HG02678 (cell line): ENCODE measurements around the gene RTF1.
"Not testable (repeated sequence)": the region's sequence is repeated elsewhere in the genome, so short reads cannot be mapped to it uniquely, and the experiment has no call there.

ENCODE experiments used
- ATAC-seq: cut with Tn5 transposase; IDR thresholded peaks from one replicate; pipeline ENCODE4 v1.9.1; 2021; ENCODE audit warnings: mild to moderate bottlenecking, moderate library complexity; ENCODE audit not compliant: unreplicated experiment

The RTF1 gene

DNA sequence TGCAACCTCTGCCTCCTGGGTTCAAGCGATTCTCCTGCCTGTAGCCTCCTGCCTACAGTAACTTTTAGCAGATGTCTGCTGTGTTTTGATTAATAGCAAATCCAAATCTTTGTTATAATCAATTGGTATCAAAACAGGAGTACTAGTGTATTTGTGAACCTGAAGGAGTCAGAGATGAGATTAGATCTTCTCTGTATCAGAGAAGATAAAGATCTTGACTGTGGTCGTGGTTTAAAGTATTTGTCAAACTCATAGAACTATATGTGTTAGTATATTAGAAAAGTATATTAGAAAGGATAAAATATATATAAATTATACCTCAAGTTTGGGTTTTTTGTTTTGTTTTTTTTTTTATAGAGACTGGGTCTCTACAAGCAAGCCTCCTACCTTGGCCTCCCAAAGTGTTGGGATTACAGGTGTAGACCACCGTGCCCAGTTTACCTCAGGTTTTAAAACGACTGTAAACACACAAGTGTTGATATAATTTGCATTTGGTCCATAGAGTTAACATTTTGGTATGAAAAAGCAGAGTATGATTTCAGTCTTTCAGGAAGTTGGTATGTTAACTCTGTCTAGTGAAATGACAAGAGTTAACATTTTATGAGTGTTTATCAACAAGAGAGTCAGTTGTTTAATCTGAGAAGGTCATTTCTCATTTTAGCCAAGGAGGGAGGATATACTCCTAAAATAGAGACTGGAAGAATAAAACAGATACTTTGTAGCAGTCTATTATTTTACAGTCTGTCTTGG is 18.3 kb downstream of the RTF1 start:
- ATAC-seq, result no peak

DNA sequence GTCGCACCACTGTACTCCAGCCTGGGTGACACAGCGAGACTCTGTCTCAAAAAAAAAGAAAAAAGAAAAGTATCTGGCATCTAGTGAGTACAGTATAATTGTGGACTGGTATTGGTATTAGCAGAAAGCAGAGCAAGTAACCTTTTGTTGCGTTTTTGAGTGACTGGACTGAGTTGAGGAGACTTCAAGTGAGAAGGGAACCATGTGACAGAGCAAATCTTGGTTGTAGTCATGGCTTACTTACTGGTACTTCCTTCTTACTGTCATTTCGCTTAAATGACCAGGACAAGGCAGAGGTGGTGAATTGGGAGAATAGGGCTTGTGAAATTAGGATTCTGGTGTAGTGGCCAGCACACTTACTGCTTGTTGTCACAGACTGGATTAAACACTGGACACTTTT is 20.6 kb downstream of the RTF1 start:
- no peak for ATAC-seq

DNA sequence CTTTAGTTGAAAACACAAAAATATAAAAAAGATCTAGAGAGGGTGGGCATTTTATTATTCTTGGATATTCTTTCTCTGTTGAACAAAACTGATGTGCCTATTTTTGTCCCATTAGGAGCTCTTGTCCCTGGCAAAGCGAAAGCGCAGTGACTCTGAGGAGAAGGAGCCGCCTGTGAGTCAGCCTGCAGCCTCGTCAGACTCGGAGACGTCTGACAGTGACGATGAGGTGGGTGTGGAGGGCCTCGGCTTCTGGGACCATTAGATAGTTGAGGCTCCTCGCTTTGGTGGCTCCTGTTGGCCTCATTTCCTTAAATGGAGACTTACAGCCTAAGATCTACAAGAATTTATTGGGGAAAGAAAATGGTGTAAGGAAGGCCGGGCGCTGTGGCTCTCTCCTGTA is 21.3 kb downstream of the RTF1 start:
- ATAC-seq, result no peak

DNA sequence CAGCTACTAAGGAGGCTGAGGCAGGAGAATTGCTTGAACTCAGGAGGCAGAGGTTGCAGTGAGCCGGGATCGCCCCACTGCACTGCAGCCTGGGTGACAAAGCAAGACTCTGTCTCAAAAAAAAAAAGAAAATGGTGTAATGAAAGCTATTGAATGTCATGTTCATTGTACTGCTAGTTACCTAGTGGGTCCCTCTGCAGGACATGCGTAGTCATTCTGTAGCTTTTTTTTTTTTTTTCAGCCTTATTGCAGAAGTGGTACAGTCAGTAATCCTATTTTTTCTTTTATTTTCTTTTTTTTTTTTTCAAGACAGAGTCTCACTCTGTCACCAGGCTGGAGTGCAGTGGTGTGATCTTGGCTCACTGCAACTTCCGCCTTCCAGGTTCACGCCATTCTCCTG is 21.9 kb downstream of the RTF1 start:
- ATAC-seq, result not testable (repeated sequence)

DNA sequence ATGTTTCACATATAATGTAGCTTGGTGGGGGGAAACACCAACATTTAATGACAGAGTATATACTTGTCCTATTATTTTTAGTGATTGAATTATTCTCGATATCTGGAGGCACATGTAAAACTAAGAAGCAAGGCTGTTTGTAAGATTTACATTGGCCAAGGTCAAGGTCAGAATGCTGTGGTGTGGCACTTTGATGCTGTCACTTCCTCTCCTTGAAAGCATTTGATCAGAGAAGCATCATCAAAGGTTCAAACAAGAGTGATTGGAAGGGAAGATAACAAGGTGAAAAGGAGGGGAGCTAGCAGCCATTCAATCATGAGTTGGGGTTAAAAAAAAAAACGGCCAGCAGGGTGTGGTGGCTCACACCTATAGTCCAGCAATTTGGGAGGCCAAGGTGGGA is 26.4 kb downstream of the RTF1 start:
- ATAC-seq, result no peak

DNA sequence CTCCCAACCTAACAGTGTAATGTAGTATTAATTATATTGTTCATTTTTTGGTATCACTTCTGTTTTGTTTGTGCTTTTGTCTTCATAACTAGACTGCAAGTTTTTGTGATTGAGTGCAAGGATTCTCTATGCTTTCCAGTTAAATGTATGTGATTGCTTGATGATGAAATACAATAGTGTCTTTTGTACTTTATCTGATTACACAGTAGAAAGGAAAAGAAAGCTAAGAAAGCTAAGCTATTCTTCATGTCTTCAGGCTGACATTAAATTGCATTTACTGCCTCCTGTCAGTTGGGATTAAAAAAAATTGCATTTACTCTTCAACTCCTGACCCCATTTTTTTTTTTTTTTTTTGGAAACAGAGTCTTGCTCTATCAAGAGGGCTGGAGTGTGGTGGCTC is 28.5 kb downstream of the RTF1 start:
- ATAC-seq, result no peak

DNA sequence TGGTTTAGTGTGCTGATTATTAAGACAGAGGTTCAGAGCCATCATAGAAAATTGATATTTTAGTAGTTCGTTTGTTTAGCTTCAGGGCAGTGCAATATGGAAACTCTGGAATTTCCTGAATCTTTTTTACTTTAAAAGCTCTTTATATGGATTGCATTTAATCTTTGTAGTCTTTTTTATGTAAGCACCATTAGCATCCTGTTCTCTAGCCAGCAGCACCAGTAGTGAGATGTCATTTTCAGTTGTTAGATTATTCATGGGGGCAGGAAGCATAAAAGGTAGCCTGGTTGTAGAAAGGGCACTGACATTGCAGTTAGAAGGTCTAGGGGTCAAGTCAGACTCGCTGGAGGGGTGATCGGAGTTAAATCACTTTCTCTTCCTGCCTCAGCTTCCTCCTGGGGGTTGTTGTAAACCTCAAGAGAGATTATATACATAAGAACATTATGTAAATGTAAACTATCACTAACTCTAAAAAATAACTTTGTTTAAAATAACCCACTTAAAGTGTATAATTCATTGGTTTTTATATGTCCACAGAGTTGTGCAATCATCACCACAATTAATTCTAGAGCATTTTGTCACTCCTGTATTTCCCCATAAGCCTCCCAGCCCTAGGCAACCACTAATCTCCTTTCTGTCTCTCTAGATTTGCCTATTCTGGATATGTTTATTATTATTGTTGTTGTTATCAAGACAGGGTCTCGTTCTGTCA is 45.3 kb downstream of the RTF1 start:
- no peak for ATAC-seq

DNA sequence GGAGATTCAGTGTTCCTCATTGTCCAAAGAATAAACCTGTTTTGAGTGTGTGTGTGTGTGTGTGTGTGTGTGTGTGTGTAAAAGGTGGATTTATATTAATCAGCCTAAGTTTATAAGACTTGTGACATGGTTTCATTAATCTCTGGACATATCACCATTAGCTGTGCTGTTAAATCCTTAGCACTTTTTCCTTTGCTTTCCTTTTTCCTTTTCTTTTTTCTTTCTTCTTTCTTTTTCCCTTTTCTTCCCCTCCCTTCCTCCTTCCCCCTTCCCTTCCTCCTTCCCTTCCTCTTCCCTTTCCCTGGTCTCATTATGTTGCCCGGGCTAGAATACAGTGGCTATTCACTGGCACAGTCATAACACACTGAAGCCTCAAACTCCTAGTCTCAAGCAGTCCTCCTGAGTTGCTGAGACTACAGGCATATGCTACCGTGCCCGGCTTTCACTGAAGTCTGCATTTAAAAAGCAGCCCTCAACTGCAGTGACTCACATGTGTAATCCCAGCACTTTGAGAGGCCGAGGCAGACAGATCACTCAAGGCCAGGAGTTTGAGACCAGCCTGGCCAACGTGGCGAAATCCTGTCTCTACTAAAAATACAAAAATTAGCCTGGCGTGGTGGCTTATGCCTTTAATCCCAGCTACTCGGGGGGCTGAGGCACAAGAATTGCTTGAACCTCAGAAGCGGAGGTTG is 48.1 kb downstream of the RTF1 start:
- ATAC-seq, result no peak

DNA sequence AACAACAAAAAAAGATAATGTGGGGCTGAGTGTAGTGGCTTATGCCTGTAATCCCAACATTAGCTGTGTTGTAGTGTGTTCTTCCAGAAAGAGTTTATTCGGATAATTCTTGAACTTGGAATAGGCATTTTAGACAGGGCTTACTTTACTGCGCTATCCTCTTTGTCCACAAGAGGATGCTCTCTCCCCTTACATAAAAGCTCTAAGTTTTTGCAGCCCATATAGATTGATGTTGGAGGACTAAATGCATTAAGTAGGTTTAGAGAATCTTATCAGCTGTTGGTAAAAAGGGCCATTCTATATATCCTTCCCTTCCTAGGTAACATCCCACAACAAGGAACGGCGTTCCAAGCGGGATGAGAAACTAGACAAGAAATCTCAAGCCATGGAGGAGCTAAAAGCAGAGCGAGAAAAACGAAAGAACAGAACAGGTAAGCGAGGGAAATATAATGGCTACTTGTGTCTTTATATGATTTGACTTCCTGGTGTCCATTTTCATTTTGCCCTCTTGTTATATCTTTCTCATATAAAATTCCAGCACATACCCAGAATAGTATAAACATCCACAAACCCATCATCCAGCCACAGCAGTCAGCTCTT is 49.0 kb downstream of the RTF1 start:
- ATAC-seq, result no peak

DNA sequence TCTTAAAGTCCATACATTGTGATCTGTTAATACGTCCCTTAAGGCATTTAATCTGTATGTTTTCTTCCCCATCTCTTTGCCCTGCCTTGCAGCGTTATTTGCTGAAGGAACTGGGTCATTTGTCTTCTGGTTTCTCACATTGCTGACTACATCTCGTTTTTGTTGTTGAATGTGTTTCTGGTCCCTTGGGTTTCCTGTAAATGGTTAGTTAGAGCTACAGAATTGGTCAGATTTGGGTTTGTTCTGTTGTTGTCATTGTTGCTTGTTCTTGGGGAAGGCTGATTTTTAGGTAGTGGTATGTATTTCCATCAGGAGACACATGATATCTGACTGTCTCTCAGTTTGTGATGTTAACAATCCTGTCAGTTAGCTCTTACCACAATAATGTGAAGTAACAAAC is 49.8 kb downstream of the RTF1 start:
- ATAC-seq, result no peak

DNA sequence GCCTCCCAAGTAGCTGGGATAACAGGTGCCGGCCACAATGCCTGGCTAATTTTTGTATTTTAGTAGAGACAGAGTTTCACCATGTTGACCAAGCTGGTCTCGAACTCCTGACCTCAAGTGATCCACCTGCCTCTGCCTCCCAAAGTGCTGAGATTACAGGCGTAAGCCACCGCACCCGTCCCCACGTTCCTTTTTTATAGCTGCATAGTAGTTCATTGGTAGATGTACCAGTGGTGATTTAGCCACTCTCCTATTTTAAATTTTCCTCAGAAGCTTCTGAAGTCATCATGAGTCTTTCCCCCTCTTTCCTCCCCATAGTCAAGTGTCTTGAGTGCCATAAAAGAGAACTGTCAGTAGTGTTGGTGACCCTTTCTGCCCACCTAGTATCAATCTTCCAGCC is 52.7 kb downstream of the RTF1 start:
- ATAC-seq, result not testable (repeated sequence)

DNA sequence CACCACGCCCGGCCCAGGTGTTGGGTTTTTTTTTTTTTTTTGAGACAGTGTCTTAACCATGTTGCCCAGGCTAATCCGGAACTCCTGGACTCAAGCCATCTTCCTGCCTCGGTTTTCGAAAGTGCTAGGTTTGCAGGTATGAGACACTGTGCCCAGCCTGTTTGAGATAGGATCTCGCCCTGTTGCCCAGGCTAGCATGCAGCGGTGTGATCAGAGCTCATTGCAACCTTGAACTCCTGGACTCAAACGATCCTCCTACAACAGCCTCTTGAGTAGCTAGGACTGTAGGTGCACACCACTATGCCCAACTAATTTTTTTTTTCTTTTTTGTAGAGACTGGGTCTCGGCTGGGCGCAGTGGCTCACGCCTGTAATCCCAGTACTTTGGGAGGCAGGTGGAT is 56.5 kb downstream of the RTF1 start:
- no peak for ATAC-seq

DNA sequence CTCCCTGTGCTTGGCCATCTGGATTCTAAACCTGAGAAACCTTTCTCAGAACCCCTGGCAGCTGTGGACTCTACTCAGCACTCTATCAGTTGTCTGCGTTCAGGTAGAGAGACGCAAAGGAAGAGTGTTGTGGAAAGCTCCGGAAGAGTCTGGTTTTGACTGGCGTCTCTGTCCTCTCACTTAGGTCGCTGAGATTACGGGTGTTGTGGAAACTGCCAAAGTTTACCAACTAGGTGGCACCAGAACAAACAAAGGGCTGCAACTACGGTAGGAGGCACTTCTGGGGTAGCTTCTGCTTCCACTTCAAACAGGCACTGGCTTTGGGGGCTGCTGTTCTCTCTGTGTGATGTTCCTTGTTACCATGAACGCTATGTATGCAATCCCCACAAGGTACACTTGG is 57.5 kb downstream of the RTF1 start:
- ATAC-seq, result no peak

DNA sequence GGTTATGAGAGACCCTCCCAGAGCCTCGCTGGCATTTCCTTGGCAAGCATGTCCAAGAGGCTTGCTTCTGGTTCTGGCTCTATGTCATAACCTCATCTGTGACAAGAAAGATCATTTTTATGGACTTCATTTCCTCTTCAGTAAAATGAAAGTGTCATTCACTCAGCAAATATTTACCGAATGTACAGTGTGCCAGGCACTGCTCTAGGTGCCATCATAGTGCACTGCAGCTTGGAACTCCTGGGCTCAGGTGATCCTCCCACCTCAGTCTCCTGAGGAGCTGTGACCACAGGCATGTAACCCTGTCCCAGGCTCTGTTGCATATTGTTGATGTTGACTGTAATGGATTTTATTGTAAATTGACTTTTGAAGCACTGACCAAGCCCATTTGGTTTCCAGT is 58.0 kb downstream of the RTF1 start:
- no peak for ATAC-seq

DNA sequence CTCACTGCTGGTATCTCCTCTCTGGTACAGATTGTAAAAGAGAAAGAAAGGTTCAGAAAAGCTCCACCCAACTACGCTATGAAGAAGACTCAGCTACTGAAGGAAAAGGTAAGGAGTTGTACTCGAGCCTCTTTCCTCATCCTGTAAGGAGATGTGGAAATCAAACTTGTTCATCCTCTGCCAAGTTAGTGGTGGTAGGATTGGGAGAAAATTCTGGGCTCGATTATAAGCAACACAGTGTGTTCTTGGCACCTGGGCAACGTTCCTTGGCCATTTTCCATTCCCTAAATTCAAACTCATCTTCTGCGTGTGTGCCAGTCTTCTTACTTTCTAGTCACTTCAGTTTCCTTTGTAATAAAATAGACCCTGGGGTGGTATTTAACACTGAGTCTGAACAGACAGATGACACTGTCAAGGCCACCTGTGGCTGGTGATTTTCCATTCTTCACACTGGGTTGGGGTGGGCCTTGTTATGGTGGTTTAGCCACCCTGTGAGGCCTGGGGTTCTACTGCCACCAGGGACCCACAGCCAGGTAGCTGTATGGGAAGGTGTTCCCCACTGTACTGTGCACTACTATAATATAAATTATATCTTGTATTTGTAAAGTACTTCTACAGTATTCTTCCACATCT is 59.6 kb downstream of the RTF1 start:
- ATAC-seq, result no peak

DNA sequence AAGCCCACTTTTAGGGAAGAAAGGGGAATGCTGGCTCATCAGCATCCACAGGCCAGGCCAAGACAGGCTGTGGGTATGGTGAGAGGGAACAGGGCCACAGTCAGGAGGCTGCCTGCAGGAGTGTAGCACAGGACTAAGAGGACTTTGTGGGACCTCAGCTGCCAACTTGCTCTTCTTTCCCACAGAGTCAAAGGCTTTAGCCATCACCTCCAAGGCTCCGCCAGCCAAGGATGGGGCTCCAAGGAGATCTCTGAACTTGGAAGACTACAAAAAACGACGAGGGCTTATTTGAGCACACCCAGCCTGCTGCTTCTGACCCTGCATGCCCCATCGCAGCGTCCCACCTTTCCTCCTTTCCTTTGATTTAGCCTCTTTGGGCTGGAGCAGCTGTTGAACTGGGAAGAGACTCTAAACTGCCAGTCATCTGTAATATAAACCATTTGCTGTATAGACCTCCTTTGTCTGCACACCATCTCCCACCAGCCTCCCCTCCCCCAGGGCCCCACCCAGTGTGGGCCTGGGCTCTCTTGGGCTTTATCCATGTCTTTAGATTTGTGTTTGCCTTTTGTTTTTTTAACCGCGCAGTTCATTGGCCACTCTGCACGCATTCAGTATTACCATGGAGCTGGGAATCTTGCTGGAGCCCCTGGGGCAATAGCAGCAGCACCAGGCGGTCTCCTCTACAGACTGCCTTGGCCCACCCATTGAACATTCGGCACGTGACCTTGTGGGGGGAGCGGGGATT is 63.7 kb downstream of the RTF1 start:
- ATAC-seq, result no peak

DNA sequence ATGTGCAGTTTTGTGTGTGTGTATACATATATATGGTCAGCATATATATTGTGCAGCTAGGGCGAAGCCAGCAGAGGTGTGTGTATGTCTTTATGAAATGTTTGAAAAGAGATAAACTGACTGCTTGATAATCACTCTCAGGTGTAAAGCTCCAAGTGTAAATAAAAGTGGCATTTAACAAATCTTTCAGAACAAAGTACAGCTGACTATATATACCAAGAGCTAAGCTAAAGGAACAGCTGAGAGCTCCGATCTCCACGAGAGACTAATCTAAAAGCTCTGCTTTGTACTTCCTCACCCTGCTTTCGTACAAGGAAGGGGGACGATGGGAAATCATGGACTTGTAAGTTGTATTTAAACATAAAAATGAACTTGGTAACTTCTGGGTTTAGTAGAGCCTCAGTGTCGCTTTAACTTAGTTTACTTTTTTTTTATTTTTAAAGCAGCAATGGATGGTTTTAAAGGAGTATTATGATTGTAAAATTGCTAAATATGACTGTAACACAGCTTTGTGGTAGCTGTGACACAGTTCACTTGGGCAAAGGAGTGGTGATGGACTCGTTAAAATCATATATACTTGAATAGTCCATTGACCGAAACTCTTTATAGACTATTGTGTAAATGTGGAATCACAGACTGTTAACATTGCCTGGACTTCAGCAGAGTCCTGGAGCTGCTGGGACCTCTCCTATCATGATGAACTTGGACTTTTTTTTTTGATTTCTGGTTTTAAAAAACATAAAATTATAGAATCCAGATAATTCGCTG is 65.4 kb downstream of the RTF1 start:
- no peak for ATAC-seq

DNA sequence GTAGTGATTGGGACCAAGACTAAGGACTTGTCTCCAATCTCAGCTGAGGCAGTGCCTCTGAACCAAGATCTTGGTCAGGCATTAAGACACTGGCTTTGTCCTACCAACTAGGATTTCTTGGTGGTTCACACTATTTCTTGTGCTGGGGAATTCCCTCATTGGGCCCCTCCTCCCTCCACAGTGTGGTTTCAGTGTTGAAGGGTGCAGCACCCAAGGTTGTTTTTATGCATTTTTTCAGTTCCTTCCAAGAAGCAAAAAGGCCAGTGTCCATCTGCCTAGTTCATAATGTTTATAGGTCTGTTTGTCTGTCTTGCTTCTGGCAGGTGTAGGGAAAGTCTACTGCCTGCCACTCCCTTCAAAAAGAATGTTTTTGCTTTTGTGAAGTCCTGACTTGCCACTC is 66.2 kb downstream of the RTF1 start:
- ATAC-seq, result peak; percentile 75

DNA sequence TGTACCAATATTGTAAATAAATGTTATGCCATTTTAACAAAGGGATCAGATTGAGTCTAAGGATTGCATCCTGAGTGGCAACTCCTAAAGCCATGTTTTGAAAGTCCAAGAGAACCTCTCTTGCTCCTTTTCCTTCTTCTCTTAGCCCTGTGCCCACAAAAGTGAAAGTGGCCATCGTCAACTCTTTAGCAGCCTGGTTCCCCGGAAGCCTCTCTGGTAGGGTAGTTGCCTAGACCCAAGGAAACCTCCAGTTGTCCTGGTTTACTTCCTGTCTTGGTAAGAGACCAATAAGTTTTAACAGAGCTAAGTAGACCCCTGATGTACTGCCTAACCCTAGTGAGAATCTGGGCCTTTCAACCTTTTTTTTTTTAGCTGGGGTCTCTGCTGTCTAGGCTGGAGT is 66.6 kb downstream of the RTF1 start:
- no peak for ATAC-seq
